Glomerular endothelial cell (primary cell): Measurements from ENCODE around the gene SCN5A. TPM values are rescaled to one million over a fixed set of nuclear protein-coding genes. Genes with fewer than 3 reads are reported as not detected.

ENCODE experiments used
- DNase-seq: peaks from one replicate; pipeline ENCODE4 v3.0.0-alpha.2; 2011; ENCODE audit warnings: low read depth, low spot score; ENCODE audit errors: extremely low read depth
- total RNA-seq: library from RNA; depleted of rRNA; stranded (reverse); fragments of >200 nt; gene quantifications from 2 replicates; pipeline ENCODE4 v1.2.3, GENCODE V29; 2015

Gene SCN5A
- total RNA-seq, 1 donor from 2014 or later, result 5.2 TPM

DNA sequence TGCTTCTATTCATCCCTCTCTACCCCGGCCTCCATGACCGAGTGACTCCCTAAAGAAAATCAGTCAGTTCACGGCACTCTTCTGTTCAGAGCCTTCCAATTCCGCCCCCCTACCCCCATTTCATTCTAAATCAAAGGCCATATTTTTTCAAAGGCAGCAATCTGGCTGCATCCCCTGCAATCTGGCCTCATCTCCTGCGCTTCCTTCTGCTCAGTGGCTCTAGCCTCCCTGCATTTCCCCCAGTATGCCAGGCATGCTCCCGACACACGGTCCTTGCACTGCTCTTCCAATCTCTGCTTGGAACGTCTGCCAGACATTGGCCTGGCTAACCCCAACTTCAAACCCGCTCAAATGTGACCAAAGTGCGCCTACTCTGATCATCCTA is 85.6 kb downstream of the SCN5A start:
- DNase-seq, result no peak

DNA sequence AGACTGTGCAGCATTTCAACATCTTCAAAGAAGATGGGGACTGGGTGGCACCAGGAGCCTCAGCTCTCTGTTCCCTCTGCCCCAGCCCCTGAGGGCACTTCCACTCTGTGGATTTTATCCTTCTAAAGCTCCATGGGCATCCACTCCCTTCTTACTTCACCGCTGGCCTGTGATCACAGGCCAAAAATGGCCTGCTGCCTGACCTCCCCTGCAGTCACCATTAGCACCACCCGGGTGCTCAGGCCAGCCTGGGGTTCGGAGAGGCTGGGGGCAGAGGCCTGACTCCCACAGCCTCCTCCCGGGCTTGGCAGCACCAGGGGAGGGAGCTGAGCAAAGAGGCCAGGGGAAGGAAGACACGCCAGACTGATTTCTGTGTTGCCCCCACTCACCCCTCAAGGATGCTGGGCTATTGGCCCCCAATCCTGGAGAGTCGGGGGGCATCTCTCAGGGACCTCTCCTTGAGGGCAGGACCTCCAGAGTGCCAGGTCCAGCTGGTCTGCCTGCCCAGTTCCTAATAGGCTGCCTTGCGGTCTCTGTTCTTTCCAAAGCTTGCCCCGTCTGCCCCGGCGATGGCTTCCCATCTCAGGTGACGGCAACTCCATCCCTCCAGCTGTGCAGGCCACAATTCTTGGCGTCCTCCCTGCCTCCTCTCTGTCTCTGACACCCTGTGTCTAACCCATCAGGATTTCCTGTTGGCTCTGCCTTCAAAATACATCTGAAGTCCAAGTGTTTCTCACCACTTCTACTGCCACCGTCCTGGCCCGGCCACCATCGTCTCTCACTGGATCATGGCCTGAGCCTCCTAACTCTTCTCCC is 86.2 kb downstream of the SCN5A start:
- no peak for DNase-seq

DNA sequence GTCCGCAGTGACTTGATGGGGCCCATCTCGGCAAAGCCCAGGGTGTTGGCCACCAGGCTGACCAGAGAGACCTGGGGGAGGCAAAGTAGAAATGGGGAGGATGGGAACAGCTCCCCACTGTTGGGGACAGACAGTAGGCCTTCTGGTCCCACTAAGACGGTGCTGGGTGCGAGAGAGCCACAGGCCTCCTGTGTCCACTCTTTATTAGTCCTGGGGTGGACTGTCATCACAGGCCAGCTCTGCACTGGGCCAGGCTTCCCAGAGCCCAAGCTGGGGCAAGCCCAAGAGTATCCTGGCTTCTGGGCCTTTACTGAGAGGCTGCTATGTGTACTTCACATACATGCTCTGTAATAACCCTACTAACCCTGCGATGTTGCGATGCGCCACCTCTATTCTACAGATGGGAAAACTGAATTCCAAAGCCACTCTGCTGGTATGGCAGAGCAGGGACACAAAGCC is 87.0 kb downstream of the SCN5A start:
- DNase-seq, result no peak

DNA sequence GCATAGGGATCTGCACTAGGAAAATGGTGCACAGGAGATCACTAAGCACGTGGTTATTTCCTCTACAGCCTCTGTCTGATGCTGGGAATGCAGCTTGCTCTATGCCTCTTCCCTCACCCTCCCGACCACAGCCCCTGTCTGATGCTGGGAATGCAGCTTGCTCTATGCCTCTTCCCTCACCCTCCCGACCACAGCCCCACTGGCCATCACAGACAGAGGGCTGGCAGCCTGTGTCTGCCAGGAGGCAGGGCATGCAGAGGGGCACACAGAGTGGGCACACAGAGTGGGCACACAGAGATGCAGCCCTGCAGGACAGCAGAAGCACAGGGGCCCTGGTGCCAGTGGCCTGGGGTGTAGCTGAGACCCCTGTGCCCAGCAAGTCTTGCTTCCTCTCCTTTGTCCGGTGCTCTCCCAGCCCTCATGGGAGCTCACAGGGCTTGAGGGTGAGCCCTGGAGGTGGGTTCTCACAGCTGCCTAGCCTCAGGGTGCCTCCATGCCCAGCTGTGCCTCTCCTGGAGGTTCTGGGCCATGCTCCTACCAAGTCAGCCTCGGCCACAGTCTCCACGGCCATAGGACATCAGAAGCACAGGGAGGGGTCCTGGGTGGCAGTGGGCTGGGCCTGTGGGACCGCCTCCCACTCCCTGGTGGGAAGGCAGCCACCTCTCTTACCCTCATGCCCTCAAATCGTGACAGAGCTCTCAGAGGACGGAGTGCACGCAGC is 87.6 kb downstream of the SCN5A start:
- DNase-seq, result no peak

DNA sequence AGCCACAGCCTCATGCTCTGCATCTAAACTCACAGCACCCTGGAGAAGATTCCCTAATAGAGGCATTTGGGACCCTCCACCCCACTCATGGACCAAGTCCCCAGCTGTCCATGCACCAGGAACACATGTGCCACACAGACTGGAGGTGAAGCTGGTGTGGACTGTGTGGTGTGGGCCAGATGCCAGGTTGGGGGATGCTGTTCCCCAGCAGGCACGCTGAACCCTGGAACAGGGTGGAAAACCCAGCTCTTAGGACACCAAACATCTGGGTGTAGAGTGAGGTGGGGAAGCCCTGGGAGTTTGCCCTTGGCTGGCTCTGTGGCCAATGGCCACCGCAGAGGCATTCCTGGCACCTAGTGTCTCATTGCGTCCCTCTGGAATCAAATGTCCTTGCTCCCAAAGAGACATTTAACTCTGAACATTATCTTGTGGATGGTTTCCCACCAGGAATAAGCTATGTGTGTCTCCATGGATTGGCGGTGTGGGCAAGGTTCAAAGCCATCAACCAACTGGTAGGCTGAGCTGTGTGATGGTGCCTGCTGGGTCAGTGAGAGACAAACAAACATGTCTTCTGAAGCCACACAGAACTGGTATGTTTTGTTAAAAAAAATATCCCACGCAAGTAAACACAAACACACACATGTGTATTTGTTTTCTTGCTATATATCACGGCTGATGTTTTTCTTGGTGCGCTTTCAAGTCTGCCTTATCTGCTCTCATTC is 88.3 kb downstream of the SCN5A start:
- DNase-seq, result no peak

DNA sequence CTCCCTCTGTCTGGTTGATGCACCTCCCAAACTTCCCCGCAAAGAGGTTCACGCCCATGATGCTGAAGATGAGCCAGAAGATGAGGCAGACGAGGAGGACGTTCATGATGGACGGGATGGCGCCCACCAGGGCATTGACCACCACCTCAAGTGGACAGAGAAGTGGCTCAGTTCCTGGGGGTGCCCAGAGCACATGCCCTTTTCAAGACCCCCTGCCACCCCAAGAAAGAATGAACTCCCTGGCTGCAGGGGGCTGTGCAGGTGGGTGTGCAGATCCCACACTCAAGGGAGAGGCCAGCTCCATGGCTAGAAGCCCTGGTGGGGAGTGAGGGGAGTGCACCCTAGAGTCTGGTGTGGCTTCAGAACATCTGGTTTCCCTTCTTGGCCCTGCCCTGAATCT is 89.2 kb downstream of the SCN5A start:
- no peak for DNase-seq

DNA sequence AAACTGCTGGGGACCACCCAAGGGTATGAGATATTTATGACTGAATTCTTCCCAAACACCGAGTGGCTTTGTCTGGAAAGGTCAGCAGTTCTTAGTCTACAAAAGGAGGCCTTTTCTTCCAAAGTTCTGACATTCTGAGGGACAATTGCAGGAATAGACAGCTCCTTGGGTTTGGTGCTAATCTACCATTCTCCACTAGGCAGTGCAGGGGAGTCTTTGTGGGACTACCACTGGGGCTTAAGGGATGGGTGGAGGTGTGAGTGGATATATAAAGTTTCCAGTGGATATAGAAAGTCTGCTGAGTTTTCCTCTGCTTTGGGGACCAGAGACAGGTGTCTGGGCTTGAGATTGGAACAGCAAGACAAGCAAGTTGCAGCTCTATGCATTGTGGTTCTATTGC is 90.6 kb downstream of the SCN5A start:
- no peak for DNase-seq

DNA sequence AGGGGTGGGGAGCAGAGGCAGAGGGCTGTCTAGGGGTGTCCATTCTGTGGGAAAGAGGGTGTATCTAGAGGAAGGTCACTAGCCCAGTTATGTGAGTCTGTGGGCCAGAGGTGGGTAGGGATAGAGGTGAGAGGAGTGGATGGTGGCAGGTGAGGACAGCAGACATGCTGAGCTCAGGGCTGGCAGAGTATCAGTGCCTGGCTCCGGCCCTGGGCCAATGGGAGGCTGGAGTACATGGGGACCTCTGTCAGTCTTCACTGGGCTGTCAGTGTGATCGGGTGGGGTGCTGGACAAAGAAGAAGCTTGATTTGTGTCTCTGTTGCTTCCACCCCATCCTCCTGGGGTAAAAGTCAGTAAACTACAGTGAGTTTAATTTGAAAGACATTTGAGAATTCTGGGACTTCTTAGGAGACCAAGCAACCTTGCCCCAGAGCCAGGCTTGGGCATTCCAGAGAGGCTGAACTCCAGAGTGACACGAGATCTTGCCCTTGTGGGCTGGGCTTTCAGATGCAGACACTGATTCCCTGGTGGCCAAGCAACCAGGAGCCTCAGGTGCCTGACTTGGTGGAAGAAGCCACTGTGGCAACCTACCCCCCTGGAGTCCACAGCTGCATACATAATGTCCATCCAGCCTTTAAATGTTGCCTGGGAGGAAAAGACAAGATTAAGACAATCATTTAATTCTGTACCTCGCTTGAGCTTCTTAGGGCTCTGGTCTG is 92.7 kb downstream of the SCN5A start:
- no peak for DNase-seq

DNA sequence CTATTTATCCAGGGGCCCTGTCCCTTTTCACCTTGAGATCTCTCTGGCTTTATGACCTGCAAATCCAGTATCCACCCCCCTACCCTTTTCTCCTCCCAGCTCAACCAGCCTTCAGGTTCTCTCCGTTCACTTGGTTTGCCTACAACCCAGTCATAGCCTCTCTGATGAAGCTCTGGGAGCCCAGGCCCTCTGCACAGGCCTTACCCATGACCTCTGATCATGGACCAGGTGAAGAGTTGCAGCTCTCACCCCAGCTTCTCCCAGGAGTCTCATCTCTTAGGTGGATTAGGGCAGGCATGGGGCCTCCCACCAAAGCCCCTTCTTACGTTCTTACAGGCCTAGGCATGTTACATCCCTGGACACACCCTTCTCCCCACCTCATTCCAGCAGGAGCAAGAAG is 93.6 kb downstream of the SCN5A start:
- no peak for DNase-seq

DNA sequence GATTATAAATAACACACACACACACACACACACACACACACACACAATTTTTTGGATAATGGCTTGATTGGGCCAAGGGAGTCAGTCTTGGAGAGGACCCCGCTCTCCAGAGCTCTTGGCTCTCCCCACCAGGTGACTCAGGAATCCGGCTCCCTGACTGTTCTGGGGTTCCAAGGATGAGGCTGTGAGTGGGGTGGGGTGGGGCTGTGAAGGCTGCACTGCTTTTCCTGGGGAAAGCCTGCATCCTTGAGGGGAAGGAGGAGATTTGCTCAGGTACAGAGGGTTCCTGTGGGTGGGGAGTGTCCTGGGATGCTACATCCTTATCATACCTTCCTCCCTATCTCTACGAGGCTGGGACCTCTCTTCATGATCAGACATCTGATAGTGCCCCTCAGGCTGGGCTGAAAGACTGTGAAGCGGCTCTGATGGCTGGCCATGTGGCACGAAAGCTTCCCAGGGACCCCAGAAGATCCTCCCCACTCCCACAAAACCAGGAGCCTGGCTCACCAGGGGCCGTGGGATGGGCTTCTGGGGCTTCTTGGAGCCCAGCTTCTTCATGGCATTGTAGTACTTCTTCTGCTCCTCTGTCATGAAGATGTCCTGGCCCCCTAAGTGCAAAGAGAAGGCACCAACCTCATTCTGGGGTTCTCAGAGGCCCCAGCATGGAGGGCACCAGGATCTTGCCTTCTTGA is 94.2 kb downstream of the SCN5A start:
- DNase-seq, result no peak

DNA sequence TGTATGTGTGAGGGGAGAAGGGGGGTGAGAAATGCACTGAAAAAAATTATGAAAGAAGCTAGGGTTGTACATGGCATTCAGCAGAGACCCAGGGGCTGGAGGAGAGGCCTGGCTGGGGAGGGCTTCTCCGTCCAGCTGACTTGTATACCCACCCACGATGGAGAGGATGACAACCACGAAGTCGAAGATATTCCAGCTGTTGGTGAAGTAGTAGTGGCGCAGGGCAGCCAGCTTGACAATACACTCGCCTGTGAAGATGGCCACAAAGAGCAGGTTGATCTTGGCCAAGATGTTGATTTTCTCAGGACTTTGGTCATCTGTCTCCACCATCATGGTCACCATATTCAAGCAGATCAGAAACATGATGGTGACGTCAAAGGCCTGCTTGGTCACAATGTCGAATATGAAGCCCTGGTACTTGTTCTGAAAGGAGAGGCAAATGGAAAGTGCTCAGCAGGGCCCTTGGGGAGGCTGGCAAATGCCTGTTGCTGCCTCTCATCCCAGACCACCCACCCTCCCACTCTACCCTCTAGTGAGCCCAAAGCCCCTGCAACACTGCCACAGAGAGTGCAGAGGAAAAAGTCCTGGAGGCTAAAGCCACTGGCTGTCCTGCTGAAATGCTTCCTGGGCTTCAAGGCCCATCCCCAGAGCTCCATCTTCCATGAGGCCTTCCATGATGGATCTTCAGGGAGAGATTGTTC is 95.2 kb downstream of the SCN5A start:
- no peak for DNase-seq

DNA sequence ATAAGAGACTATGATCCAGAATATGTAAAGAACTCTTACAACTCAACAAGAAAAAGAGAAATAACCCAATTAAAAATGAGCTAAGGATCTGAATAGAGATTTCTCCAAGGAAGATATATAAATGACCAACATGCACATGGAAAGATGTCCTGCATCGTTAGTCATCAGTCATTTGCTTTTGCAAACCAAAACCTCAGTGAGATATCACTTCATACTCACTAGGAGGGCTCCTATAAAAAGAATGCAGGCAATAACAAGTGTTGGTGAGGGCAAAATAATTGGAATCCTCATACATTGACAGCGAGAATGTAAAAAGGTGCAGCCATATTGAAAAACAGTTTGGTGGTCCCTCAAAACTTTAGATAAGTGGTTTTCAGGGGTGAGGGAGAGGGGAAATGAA is 96.4 kb downstream of the SCN5A start:
- DNase-seq, result no peak

DNA sequence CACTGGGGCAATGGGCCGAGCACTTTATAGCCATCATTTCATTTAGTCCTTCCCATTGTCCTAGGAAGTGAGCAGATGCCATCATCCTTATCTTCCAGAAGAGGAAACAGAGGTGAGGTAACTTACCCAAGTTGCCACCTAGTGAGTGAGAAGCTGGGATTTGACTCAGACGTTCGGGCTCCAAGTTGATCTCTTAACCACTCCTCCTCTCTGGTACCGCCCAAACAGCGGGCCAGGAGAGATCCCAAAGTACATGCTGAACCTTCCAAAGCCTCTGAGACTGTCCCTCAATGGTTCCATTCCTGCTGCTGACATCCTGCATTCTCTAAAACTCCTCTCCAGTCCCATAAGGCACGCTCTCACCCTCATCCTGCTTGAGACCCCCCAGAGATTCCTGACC is 97.1 kb downstream of the SCN5A start:
- no peak for DNase-seq

DNA sequence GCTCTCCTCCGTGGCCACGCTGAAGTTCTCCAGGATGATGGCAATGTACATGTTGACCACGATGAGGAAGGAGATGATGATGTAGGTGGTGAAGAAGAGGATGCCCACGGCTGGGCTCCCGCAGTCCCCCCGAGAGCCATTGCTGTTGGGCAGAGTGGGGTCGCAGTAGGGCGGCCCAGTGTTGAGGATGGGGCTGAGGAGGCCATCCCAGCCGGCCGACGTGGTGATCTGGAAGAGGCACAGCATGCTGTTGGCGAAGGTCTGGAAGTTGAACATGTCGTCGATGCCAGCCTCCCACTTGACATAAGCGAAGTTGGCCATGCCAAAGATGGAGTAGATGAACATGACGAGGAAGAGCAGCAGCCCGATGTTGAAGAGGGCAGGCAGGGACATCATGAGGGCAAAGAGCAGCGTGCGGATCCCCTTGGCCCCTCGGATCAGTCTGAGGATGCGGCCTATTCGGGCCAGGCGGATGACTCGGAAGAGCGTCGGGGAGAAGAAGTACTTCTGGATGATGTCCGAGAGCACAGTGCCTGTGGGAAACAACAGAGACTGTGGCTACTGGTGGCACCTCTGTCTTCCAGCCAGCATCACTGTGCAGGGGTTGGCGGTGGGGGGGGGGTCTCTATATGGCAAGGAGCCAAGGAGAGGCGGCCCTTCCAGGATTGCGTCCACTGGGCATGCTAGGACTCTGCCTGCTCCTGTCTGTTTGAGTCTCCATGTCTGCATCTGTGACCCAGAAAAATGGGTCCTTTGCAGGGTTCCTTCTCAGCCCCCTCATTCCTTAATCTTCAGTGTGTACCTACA is 98.3 kb downstream of the SCN5A start:
- DNase-seq, result no peak

DNA sequence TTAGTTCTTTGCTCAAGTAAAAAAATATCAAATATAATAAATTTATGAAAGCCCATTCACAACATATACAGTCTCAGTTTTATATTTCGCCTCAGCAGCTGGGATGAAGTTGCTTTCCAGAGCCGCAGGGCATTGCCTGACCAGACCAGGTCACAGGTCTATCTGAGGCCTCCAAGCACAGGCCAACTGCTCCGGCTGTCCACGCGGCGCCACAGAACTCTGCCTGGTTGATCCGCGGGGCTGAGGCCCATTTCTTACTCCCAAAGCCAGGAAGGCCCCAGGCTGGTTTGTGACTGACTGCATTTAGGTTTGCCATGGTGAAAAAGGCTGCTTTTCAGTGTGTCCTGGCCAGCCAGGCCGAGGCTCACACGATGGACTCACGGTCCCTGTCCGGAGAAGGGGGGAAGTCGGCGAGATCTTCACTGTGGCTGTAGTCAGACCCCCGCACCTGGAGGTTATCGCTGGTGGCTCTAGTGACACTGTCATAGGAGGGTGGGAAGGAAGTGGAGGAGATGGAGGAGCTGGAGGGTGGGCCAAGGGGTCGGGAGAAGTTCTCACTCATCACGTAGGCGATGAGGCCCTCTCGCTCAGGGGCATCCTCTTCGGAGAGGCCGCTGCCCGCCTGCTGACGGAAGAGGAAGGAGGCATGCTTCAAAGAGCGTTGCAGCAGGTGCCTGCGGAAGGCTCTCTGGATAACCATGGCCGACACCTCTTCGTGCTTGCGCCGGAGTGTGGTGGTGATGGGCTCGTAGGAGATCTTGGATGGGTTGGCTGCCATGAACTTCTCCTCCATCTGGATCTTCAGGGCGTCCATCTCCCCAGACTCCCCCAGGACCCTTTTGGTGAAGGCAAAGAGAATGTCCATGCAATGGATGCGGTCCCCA is 99.3 kb downstream of the SCN5A start:
- DNase-seq, result no peak

DNA sequence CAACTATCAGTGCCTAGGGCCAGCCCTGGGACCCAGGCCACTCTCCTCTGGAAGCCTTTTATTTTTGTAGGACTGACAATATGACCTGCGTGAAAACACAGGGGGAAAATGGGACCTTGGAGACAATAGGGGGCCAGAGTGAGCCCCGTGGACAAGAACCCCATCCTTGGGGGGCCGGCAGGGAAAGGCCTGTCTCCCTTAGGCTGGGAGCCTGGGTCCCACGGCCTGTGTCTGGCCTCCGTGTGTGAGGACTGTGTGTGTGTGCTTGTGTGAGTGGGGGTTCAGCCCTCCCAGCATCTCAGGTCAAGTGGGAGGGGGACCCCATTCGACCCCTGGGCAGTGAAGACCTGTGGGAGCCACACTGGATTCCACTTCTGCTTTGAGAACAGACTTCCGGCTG is 100.0 kb downstream of the SCN5A start:
- DNase-seq, result no peak

DNA sequence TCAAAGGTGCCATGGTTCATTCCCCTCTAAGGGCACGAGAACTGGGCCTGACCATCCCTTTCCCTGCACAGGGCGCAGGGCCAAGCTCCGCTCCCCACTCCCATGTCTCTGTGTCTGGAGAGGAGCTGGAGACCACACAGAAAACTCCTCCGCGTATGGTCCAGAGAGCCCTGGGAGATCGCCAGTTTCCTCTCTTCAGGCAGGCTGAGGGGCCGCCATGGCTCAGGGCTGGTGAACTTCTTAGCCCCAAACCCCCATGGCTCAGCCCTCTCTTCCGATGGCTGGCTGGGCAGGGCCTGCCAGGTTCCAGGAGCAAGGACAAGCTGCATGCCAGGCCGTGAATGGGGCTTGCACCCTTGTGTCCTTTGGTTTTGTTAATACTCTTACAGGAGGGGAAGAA is 100.4 kb downstream of the SCN5A start:
- DNase-seq, result no peak
